GM23338 (cell line): ENCODE measurements around the gene CTNND2. TPM values are rescaled to one million over a fixed set of nuclear protein-coding genes. Genes with fewer than 3 reads are reported as not detected.

ENCODE experiments used
- ATAC-seq: fragments of 200-7000 bp; cut with Tn5 transposase; 3 replicates; pipeline ENCODE4 v1.9.1; 2020
- DNase-seq: peaks from one replicate; pipeline ENCODE4 v3.0.0-alpha.2; 2015; ENCODE audit warnings: low spot score
- H2AFZ ChIP-seq: fragments of 200-600 bp; sonication (generic); 2 replicates; pipeline ENCODE4 v1.8.0; 2016; ENCODE audit warnings: antibody characterized with exemption, mild to moderate bottlenecking, moderate library complexity
- H3F3A ChIP-seq: fragments of 200-600 bp; sonication (generic); replicated peaks from 2 replicates; pipeline ENCODE4 v1.8.0; 2017; ENCODE audit warnings: antibody characterized with exemption, mixed run types, low read depth
- H3K27ac ChIP-seq: fragments of 200-600 bp; sonication (generic); 2 replicates; pipeline ENCODE4 v1.6.1; 2016; ENCODE audit warnings: low read depth
- H3K27me3 ChIP-seq: fragments of 200-600 bp; sonication (generic); 2 replicates; pipeline ENCODE4 v1.8.0; 2016; ENCODE audit warnings: mild to moderate bottlenecking, mixed run types, moderate library complexity; ENCODE audit not compliant: insufficient read depth
- H3K36me3 ChIP-seq: fragments of 200-600 bp; sonication (generic); 2 replicates; pipeline ENCODE4 v1.8.0; 2016; ENCODE audit warnings: mild to moderate bottlenecking; ENCODE audit not compliant: insufficient read depth
- H3K4me1 ChIP-seq: fragments of 200-600 bp; sonication (generic); 2 replicates; pipeline ENCODE4 v1.8.0; 2016; ENCODE audit warnings: mild to moderate bottlenecking, moderate library complexity; ENCODE audit not compliant: insufficient read depth
- H3K4me2 ChIP-seq: fragments of 200-600 bp; sonication (generic); 2 replicates; pipeline ENCODE4 v1.7.1; 2017; ENCODE audit warnings: mixed run types
- H3K4me3 ChIP-seq: fragments of 200-600 bp; sonication (generic); 2 replicates; pipeline ENCODE4 v1.6.1; 2016; ENCODE audit warnings: mixed run types
- H3K79me2 ChIP-seq: fragments of 200-600 bp; sonication (generic); replicated peaks from 2 replicates; pipeline ENCODE4 v1.8.0; 2017; ENCODE audit warnings: mild to moderate bottlenecking; ENCODE audit not compliant: insufficient read depth
- H3K9me2 ChIP-seq: fragments of 200-600 bp; sonication (generic); 2 replicates; pipeline ENCODE4 v1.8.0; 2017; ENCODE audit not compliant: insufficient read depth
- H4K20me1 ChIP-seq: fragments of 200-600 bp; sonication (generic); replicated peaks from 2 replicates; pipeline ENCODE4 v1.8.0; 2017; ENCODE audit warnings: mild to moderate bottlenecking; ENCODE audit not compliant: insufficient read depth
- H3K27ac Mint-ChIP-seq: 2 replicates; pipeline ENCODE4 v1.8.0; 2020; ENCODE audit warnings: inconsistent platforms, mild to moderate bottlenecking, moderate library complexity, mixed read lengths
- H3K27me3 Mint-ChIP-seq: 3 replicates; pipeline ENCODE4 v1.8.0; 2022; ENCODE audit warnings: low read depth, mild to moderate bottlenecking, moderate library complexity, mixed read lengths, inconsistent platforms; ENCODE audit not compliant: insufficient read depth, poor library complexity
- H3K36me3 Mint-ChIP-seq: 3 replicates; pipeline ENCODE4 v1.8.0; 2021; ENCODE audit warnings: low read depth, mild to moderate bottlenecking, inconsistent platforms, moderate library complexity, mixed read lengths
- H3K4me1 Mint-ChIP-seq: 3 replicates; pipeline ENCODE4 v1.8.0; 2020; ENCODE audit warnings: mild to moderate bottlenecking, inconsistent platforms, mixed read lengths
- H3K4me3 Mint-ChIP-seq: 3 replicates; pipeline ENCODE4 v1.8.0; 2021; ENCODE audit warnings: moderate library complexity, mild to moderate bottlenecking, inconsistent platforms, mixed read lengths
- H3K9me3 Mint-ChIP-seq: 3 replicates; pipeline ENCODE4 v1.8.0; 2020; ENCODE audit warnings: moderate library complexity, mild to moderate bottlenecking, inconsistent platforms, mixed read lengths
- CREB1 ChIP-seq: fragments of 250-450 bp; sonication (Bioruptor Pico); IDR thresholded peaks from 2 replicates; pipeline ENCODE4 v1.5.0; 2020; ENCODE audit warnings: low read depth, mild to moderate bottlenecking, moderate library complexity
- EZH2 ChIP-seq: fragments of 200-600 bp; sonication (generic); IDR thresholded peaks from one replicate; pipeline ENCODE4 v1.8.0; 2017; ENCODE audit warnings: antibody characterized with exemption, mild to moderate bottlenecking, low read depth; ENCODE audit not compliant: unreplicated experiment
- EZH2phosphoT487 ChIP-seq: fragments of 200-600 bp; sonication (generic); IDR thresholded peaks from one replicate; pipeline ENCODE4 v1.8.1; 2018; ENCODE audit warnings: antibody characterized with exemption; ENCODE audit not compliant: unreplicated experiment
- JUNB ChIP-seq: IDR thresholded peaks from one replicate; pipeline ENCODE4 v1.6.1; 2016; ENCODE audit warnings: antibody characterized with exemption; ENCODE audit not compliant: unreplicated experiment
- NANOG ChIP-seq: IDR thresholded peaks from 2 replicates; pipeline ENCODE4 v1.6.1; 2016; ENCODE audit warnings: antibody characterized with exemption, borderline replicate concordance
- POLR2AphosphoS5 ChIP-seq: IDR thresholded peaks from 2 replicates; pipeline ENCODE4 v1.6.1; 2016; ENCODE audit warnings: antibody characterized with exemption, low read depth
- STAT1 ChIP-seq: IDR thresholded peaks from one replicate; pipeline ENCODE4 v1.6.1; 2016; ENCODE audit warnings: antibody characterized with exemption; ENCODE audit not compliant: unreplicated experiment
- ZNF114 ChIP-seq: fragments of 250-450 bp; sonication (Bioruptor Pico); IDR thresholded peaks from 2 replicates; pipeline ENCODE4 v1.5.0; 2020; ENCODE audit warnings: mild to moderate bottlenecking, moderate library complexity
- ZNF331 ChIP-seq: fragments of 250-450 bp; sonication (Bioruptor Pico); IDR thresholded peaks from 2 replicates; pipeline ENCODE4 v1.5.0; 2020; ENCODE audit warnings: low read depth, mild to moderate bottlenecking, moderate library complexity
- polyA plus RNA-seq: library from polyadenylated mRNA; unstranded; fragments of >200 nt; fragmentation: Nextera tagmentation; extraction: Ambion mirVana; gene quantifications from 2 replicates; pipeline ENCODE4 v1.2.1, GENCODE V29; 2016
- total RNA-seq: library from RNA; depleted of rRNA; stranded (reverse); fragments of >200 nt; shearing (Covaris generic); gene quantifications from 2 replicates; pipeline ENCODE4 v1.2.3, GENCODE V29; 2014
- TF ChIP-seq, protein P1 (sequence below), 2 experiments: fragments of 200-600 bp in 1 of 2; sonication (generic) in 1 of 2; conservative IDR thresholded peaks; 2 replicates each; pipeline versions ENCODE4 v1.5.1 to v1.6.1; 2016 to 2017; ENCODE audit warnings: antibody characterized with exemption in 2 of 2, low read depth in 2 of 2, mild to moderate bottlenecking in 2 of 2, moderate library complexity in 1 of 2
- TF ChIP-seq, protein P2 (sequence below): fragments of 250-450 bp; sonication (Bioruptor Pico); IDR thresholded peaks from 2 replicates; pipeline ENCODE4 v1.5.0; 2020; ENCODE audit warnings: mild to moderate bottlenecking, moderate library complexity
- TF ChIP-seq, protein P3 (sequence below): IDR thresholded peaks from 2 replicates; pipeline ENCODE4 v1.6.1; 2016; ENCODE audit warnings: antibody characterized with exemption
- TF ChIP-seq, protein P4 (sequence below): IDR thresholded peaks from one replicate; pipeline ENCODE4 v1.6.1; 2018; ENCODE audit warnings: antibody characterized with exemption; ENCODE audit not compliant: unreplicated experiment

The CTNND2 gene
- total and polyA plus RNA-seq, 2 experiments from 2014 or later, result 5.1 to 7.0 TPM

DNA sequence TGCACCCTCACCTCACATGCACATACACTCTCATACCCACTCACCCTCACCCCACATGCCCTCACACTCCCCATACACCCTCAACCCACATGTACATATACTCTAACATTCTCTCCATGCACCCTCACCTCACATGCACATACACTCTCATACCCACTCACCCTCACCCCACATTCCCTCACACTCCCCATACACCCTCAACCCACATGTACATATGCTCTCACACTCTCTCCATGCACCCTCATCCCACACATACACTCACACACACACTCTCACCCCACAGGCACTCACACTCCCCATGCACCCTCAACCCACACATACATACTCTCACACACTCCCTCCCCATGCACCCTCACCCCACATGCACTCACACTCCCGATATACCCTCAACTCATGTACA is 593.0 kb downstream of the CTNND2 start:
- no peak overlapping the region for H3K4me3 Mint-ChIP-seq
- H4K20me1 ChIP-seq, result no peaks in the 10 kb centered on the region

More for the DNA sequence above, 593.0 kb downstream of the CTNND2 start:
- Mint-ChIP-seq H3K9me3 (no peaks in the 10 kb centered on the region), H3K27me3 (no peaks in the 10 kb centered on the region), H3K27ac (no peak overlapping the region), H3K36me3 (no peaks in the 10 kb centered on the region), H3K4me1 (peaks cover 7% of the 10 kb centered on the region; the same call in 2 of the 3 replicates)
- H3K79me2 ChIP-seq, result no peaks in the 10 kb centered on the region
- TF ChIP-seq EZH2phosphoT487 (no peak), ZNF114 (CRISPR knock-in tag) (no peak), POLR2AphosphoS5 (no peak), STAT1 (no peak), JUNB (no peak), NANOG (no peak), EZH2 (no peak), ZNF331 (CRISPR knock-in tag) (no peak), CREB1 (CRISPR knock-in tag) (no peak)
- TF ChIP-seq, protein P1, sequence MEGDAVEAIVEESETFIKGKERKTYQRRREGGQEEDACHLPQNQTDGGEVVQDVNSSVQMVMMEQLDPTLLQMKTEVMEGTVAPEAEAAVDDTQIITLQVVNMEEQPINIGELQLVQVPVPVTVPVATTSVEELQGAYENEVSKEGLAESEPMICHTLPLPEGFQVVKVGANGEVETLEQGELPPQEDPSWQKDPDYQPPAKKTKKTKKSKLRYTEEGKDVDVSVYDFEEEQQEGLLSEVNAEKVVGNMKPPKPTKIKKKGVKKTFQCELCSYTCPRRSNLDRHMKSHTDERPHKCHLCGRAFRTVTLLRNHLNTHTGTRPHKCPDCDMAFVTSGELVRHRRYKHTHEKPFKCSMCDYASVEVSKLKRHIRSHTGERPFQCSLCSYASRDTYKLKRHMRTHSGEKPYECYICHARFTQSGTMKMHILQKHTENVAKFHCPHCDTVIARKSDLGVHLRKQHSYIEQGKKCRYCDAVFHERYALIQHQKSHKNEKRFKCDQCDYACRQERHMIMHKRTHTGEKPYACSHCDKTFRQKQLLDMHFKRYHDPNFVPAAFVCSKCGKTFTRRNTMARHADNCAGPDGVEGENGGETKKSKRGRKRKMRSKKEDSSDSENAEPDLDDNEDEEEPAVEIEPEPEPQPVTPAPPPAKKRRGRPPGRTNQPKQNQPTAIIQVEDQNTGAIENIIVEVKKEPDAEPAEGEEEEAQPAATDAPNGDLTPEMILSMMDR (conservative IDR thresholded peaks at IDR 0.05; ENCODE audit: low read depth in 2 of 2), result no peak
- TF ChIP-seq, protein P2, sequence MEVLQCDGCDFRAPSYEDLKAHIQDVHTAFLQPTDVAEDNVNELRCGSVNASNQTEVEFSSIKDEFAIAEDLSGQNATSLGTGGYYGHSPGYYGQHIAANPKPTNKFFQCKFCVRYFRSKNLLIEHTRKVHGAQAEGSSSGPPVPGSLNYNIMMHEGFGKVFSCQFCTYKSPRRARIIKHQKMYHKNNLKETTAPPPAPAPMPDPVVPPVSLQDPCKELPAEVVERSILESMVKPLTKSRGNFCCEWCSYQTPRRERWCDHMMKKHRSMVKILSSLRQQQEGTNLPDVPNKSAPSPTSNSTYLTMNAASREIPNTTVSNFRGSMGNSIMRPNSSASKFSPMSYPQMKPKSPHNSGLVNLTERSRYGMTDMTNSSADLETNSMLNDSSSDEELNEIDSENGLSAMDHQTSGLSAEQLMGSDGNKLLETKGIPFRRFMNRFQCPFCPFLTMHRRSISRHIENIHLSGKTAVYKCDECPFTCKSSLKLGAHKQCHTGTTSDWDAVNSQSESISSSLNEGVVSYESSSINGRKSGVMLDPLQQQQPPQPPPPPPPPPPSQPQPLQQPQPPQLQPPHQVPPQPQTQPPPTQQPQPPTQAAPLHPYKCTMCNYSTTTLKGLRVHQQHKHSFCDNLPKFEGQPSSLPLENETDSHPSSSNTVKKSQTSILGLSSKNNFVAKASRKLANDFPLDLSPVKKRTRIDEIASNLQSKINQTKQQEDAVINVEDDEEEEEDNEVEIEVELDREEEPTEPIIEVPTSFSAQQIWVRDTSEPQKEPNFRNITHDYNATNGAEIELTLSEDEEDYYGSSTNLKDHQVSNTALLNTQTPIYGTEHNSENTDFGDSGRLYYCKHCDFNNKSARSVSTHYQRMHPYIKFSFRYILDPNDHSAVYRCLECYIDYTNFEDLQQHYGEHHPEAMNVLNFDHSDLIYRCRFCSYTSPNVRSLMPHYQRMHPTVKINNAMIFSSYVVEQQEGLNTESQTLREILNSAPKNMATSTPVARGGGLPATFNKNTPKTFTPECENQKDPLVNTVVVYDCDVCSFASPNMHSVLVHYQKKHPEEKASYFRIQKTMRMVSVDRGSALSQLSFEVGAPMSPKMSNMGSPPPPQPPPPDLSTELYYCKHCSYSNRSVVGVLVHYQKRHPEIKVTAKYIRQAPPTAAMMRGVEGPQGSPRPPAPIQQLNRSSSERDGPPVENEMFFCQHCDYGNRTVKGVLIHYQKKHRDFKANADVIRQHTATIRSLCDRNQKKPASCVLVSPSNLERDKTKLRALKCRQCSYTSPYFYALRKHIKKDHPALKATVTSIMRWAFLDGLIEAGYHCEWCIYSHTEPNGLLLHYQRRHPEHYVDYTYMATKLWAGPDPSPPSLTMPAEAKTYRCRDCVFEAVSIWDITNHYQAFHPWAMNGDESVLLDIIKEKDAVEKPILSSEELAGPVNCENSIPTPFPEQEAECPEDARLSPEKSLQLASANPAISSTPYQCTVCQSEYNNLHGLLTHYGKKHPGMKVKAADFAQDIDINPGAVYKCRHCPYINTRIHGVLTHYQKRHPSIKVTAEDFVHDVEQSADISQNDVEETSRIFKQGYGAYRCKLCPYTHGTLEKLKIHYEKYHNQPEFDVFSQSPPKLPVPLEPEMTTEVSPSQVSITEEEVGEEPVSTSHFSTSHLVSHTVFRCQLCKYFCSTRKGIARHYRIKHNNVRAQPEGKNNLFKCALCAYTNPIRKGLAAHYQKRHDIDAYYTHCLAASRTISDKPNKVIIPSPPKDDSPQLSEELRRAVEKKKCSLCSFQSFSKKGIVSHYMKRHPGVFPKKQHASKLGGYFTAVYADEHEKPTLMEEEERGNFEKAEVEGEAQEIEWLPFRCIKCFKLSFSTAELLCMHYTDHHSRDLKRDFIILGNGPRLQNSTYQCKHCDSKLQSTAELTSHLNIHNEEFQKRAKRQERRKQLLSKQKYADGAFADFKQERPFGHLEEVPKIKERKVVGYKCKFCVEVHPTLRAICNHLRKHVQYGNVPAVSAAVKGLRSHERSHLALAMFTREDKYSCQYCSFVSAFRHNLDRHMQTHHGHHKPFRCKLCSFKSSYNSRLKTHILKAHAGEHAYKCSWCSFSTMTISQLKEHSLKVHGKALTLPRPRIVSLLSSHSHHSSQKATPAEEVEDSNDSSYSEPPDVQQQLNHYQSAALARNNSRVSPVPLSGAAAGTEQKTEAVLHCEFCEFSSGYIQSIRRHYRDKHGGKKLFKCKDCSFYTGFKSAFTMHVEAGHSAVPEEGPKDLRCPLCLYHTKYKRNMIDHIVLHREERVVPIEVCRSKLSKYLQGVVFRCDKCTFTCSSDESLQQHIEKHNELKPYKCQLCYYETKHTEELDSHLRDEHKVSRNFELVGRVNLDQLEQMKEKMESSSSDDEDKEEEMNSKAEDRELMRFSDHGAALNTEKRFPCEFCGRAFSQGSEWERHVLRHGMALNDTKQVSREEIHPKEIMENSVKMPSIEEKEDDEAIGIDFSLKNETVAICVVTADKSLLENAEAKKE, result no peak
- TF ChIP-seq, protein P3, sequence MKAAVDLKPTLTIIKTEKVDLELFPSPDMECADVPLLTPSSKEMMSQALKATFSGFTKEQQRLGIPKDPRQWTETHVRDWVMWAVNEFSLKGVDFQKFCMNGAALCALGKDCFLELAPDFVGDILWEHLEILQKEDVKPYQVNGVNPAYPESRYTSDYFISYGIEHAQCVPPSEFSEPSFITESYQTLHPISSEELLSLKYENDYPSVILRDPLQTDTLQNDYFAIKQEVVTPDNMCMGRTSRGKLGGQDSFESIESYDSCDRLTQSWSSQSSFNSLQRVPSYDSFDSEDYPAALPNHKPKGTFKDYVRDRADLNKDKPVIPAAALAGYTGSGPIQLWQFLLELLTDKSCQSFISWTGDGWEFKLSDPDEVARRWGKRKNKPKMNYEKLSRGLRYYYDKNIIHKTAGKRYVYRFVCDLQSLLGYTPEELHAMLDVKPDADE, result no peak
- TF ChIP-seq, protein P4, sequence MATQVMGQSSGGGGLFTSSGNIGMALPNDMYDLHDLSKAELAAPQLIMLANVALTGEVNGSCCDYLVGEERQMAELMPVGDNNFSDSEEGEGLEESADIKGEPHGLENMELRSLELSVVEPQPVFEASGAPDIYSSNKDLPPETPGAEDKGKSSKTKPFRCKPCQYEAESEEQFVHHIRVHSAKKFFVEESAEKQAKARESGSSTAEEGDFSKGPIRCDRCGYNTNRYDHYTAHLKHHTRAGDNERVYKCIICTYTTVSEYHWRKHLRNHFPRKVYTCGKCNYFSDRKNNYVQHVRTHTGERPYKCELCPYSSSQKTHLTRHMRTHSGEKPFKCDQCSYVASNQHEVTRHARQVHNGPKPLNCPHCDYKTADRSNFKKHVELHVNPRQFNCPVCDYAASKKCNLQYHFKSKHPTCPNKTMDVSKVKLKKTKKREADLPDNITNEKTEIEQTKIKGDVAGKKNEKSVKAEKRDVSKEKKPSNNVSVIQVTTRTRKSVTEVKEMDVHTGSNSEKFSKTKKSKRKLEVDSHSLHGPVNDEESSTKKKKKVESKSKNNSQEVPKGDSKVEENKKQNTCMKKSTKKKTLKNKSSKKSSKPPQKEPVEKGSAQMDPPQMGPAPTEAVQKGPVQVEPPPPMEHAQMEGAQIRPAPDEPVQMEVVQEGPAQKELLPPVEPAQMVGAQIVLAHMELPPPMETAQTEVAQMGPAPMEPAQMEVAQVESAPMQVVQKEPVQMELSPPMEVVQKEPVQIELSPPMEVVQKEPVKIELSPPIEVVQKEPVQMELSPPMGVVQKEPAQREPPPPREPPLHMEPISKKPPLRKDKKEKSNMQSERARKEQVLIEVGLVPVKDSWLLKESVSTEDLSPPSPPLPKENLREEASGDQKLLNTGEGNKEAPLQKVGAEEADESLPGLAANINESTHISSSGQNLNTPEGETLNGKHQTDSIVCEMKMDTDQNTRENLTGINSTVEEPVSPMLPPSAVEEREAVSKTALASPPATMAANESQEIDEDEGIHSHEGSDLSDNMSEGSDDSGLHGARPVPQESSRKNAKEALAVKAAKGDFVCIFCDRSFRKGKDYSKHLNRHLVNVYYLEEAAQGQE, result no peak
- no peaks in the 10 kb centered on the region for H3K36me3 ChIP-seq
- DNase-seq (no peak), ATAC-seq (no peak)
- no peaks in the 10 kb centered on the region for H3F3A ChIP-seq
- H3K9me2 ChIP-seq, result no peaks in the 10 kb centered on the region
- no peak overlapping the region for H3K4me2 ChIP-seq
- H2AFZ ChIP-seq, result no peak overlapping the region
- no peak overlapping the region for H3K4me3 ChIP-seq
- H3K27me3 ChIP-seq, result no peaks in the 10 kb centered on the region
- no peak overlapping the region for H3K27ac ChIP-seq
- no peaks in the 10 kb centered on the region for H3K4me1 ChIP-seq
